ENCODE measurements around the gene PARVA. TPM values are rescaled to one million over a fixed set of nuclear protein-coding genes. Genes with fewer than 3 reads are reported as not detected.

Gene PARVA
- total and polyA plus RNA-seq, 9 of the 15 experiments (the other 6 are each of a cell fraction or from before 2014, with no cell fraction given), result 0.11 TPM; not detected in 8

GRCh38 chr11:12577725-12578644, 200.6 kb downstream of the PARVA start (continued):
- TF ChIP-seq CHAMP1 (IDR thresholded peaks at IDR 0.05), result 0 out of 2 replicates have a peak, but pooled peaks have one; percentile 38
- peak; percentile 66 for TF ChIP-seq ZEB2 (IDR thresholded peaks at IDR 0.05)
- TF ChIP-seq NFIC (IDR thresholded peaks at IDR 0.05), result peak; percentile 21; the same call in 1 of the 2 replicates
- no peak for TF ChIP-seq NR3C1 (CRISPR knock-in tag; IDR thresholded peaks at IDR 0.05)
- TF ChIP-seq TCF3 (CRISPR knock-in tag; IDR thresholded peaks at IDR 0.05), result peak; percentile 79
- peak; percentile 28; the same call in 1 of the 2 replicates for TF ChIP-seq JUND (IDR thresholded peaks at IDR 0.05; ENCODE audit: borderline replicate concordance, low read depth, low read length)
- no peak for TF ChIP-seq JUND (tag; IDR thresholded peaks at IDR 0.05; ENCODE audit: borderline replicate concordance, low read depth, low read length)
- 0 out of 4 replicates have a peak, but pooled peaks of 1 of the 2 experiments have one; percentile 30 for TF ChIP-seq TEAD1 (CRISPR knock-in tag; IDR thresholded peaks at IDR 0.05)
- no peak for TF ChIP-seq NUFIP1 (IDR thresholded peaks at IDR 0.05; ENCODE audit: partially characterized antibody)
- peak; percentile 95 for TF ChIP-seq PRDM10 (IDR thresholded peaks at IDR 0.05; ENCODE audit: partially characterized antibody)
- TF ChIP-seq RCOR1 (IDR thresholded peaks at IDR 0.05; ENCODE audit: borderline replicate concordance in 1 of 2, low read depth in 2 of 2, low read length in 2 of 2), result peak; percentile 59 to 64
- TF ChIP-seq LCOR (CRISPR knock-in tag; IDR thresholded peaks at IDR 0.05), result peak; percentile 24; the same call in 1 of the 2 replicates
- TF ChIP-seq TEAD4 (IDR thresholded peaks at IDR 0.05; ENCODE audit: low read length), result peak; percentile 77
- no peak for TF ChIP-seq TEAD4 (CRISPR knock-in tag; IDR thresholded peaks at IDR 0.05; ENCODE audit: borderline replicate concordance)
- peak; percentile 37; the same call in 1 of the 2 replicates for TF ChIP-seq MXI1 (IDR thresholded peaks at IDR 0.05; ENCODE audit: low read depth, low read length)
- TF ChIP-seq RAD21 (CRISPR knock-in tag; conservative IDR thresholded peaks at IDR 0.05 in 1 of 2, IDR thresholded peaks at IDR 0.05 in 1 of 2), result peak in 1 of 2 experiments; percentile 28; a peak in 2 of 4 replicates
- TF ChIP-seq EP300 (IDR thresholded peaks at IDR 0.05; ENCODE audit: low read length), result peak; percentile 65
- TF ChIP-seq LEF1 (IDR thresholded peaks at IDR 0.05), result peak; percentile 63
- TF ChIP-seq MTF1 (CRISPR knock-in tag; IDR thresholded peaks at IDR 0.05; ENCODE audit: borderline replicate concordance), result no peak

All from K562 (cell line).